Panc1 (cell line): ENCODE measurements around the gene SDK1.

Source experiments
- CTCF ChIP-seq: fragments of 450-650 bp; IDR thresholded peaks from 2 replicates; pipeline ENCODE4 v1.5.1; 2017; ENCODE audit warnings: mild to moderate bottlenecking
- REST ChIP-seq, 2 experiments: IDR thresholded peaks; 2 replicates each; pipeline ENCODE4 v1.6.1; 2011 to 2012; ENCODE audit warnings: low read depth in 2 of 2, control low read depth in 1 of 2, low read length in 1 of 2, mild to moderate bottlenecking in 1 of 2, moderate library complexity in 1 of 2; ENCODE audit not compliant: insufficient read depth in 1 of 2

- no peak for TF ChIP-seq CTCF
- TF ChIP-seq REST (IDR thresholded peaks at IDR 0.05; ENCODE audit: insufficient read depth in 1 of 2, low read depth in 2 of 2, low read length in 1 of 2): no peak
These were observed 667.2 kb downstream of the SDK1 start for GRCh38 chr7:3968234-3968633.
